Stomach smooth muscle (tissue), 2 donors: ENCODE data around the gene DDC.

Experiments
- H3K27ac ChIP-seq: one replicate; pipeline ENCODE4 v1.7.0; 2013; ENCODE audit warnings: mild to moderate bottlenecking, low read length, inconsistent platforms
- H3K27me3 ChIP-seq, 2 donors: one replicate each; pipeline ENCODE4 v1.7.0; 2013; ENCODE audit warnings: low read length in 2 of 2; ENCODE audit not compliant: insufficient read depth in 2 of 2, control insufficient read depth in 1 of 2
- H3K36me3 ChIP-seq, 2 donors: one replicate each; pipeline ENCODE4 v1.7.0; 2013; ENCODE audit warnings: low read length in 2 of 2; ENCODE audit not compliant: control insufficient read depth in 2 of 2, insufficient read depth in 2 of 2
- H3K4me1 ChIP-seq: one replicate; pipeline ENCODE4 v1.7.0; 2013; ENCODE audit warnings: low read length; ENCODE audit not compliant: control insufficient read depth, insufficient read depth
- H3K4me3 ChIP-seq, 2 donors: one replicate each; pipeline ENCODE4 v1.7.0; 2013; ENCODE audit warnings: low read length in 2 of 2
- H3K9ac ChIP-seq, 2 donors: one replicate each; pipeline ENCODE4 v1.7.0; 2013; ENCODE audit warnings: low read length in 2 of 2, mild to moderate bottlenecking in 1 of 2
- H3K9me3 ChIP-seq, 2 donors: one replicate each; pipeline ENCODE4 v1.7.0; 2013; ENCODE audit warnings: low read length in 2 of 2; ENCODE audit not compliant: control insufficient read depth in 2 of 2
- donor health status: healthy.
- donor health status: Pancreatic carcinoma.

Gene DDC

DNA sequence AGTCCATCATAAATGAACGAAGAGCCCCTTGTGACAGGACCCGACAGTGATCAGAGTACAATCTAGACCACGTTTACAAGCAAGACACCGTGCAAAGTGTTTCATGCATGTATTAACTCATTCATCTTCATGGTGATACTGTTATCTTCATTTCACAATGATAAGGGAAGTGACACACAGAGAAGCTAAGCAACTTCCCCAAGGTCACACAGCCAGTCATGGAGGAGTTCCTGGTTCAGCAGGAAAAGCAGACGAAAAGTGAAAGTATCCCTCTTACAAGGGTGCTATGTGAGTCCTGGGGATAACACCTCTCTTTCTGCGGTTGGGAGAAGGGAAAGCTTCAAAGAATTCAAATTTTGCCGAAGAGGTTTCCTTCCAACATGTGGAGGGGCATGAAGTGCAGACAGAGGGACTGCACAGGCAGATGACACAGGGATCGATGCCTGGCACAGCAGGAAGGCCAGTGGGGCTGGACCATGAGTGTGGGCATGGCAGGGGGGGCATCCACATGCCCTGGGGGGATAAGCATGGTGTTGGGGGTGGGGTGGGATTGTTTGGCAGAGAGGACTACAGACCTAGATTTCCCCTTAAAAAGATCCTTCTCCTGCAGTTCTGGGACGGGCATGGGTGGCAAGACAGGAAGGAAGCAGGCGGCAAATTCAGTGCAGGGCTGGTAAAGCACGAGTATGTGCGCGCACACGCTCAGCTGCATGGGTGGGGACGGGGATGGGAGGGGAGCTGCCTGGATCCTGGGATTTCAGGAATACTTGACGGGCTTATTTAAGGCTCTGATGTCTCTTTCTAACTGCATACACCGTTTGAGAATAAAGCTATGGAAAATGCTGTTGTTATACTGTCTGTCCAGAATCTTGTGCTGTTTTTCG lies 33.5 kb upstream of the DDC start:
- no peaks in the 10 kb centered on the region for H3K9me3 ChIP-seq
- peaks cover 21 to 27% of the 10 kb centered on the region in 2 donors for H3K36me3 ChIP-seq
- H3K4me3 ChIP-seq, result no peak overlapping the region
- H3K27me3 ChIP-seq, result no peaks in the 10 kb centered on the region
- no peak overlapping the region for H3K27ac ChIP-seq
- no peak overlapping the region for H3K9ac ChIP-seq
- H3K4me1 ChIP-seq, result peaks cover 2% of the 10 kb centered on the region

DNA sequence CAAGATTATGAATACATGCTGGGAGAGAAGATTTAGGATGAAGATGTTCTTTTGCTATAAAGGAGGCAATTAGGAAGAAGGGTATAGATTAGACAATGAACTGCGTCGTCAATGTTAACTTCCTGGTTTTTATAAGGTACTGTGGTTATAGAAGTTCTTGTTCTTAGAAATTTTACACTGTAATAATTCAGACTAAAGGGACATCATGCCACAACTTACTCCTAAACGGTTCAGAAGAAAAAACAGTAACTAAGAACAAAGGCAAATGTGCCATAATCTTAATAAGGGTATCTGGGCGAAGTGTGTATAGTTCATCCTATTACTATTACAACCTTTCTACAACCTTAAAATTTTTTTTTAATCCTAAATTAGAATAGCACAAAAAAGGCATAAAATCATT lies 31.3 kb upstream of the DDC start:
- peaks cover 31% of the 10 kb centered on the region in 2 donors for H3K36me3 ChIP-seq
- H3K9me3 ChIP-seq, result no peaks in the 10 kb centered on the region
- H3K9ac ChIP-seq, result no peak overlapping the region
- peaks cover 2% of the 10 kb centered on the region for H3K4me1 ChIP-seq
- no peaks in the 10 kb centered on the region for H3K27me3 ChIP-seq
- H3K27ac ChIP-seq, result no peak overlapping the region
- H3K4me3 ChIP-seq, result no peak overlapping the region

- no peaks in the 10 kb centered on the region for H3K27me3 ChIP-seq
- peaks cover under 1% of the 10 kb centered on the region for H3K4me1 ChIP-seq
- no peak overlapping the region for H3K9ac ChIP-seq
- peaks cover 27% of the 10 kb centered on the region in 2 donors for H3K36me3 ChIP-seq
- no peak overlapping the region for H3K27ac ChIP-seq
- H3K4me3 ChIP-seq, result no peak overlapping the region
- H3K9me3 ChIP-seq, result no peaks in the 10 kb centered on the region
Observed at GRCh38 chr7:50595491-50596102, 30.4 kb upstream of the DDC start.

GRCh38 chr7:50594734-50595485 lies 29.7 kb upstream of the DDC start:
- Histone ChIP-seq H3K27ac (no peak overlapping the region), H3K9me3 (no peaks in the 10 kb centered on the region), H3K9ac (no peak overlapping the region), H3K4me1 (no peaks in the 10 kb centered on the region), H3K27me3 (no peaks in the 10 kb centered on the region), H3K36me3 (peaks cover 27% of the 10 kb centered on the region in 2 donors), H3K4me3 (no peak overlapping the region)

DNA sequence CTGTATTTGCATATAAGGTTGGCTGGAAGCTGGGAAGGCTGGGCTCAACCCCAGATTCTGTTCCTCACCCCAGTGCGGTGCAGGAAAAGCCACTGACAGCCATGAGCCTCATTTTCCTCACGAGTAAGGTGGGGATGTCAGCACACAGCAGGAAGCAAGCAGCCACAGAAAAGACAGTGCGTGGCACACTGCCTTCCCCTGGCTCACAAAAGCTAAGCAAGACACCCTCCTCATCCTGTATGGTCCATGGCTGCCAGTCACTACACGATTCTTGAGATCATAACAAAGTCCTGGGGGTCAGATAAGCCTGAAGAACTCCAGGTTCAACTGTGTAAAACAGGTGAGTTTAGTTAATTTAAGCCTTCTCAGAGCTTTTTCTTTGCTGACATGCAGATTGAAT lies 28.9 kb upstream of the DDC start:
- Histone ChIP-seq H3K36me3 (peaks cover 25% of the 10 kb centered on the region in 2 donors), H3K27ac (no peak overlapping the region), H3K4me1 (no peaks in the 10 kb centered on the region), H3K4me3 (no peak overlapping the region), H3K9me3 (no peaks in the 10 kb centered on the region), H3K9ac (no peak overlapping the region), H3K27me3 (no peaks in the 10 kb centered on the region)

- H3K36me3 ChIP-seq, result peaks cover 18 to 22% of the 10 kb centered on the region in 2 donors
- H3K27me3 ChIP-seq, result no peaks in the 10 kb centered on the region
- H3K27ac ChIP-seq, result no peak overlapping the region
Observed at GRCh38 chr7:50592940-50593339, 27.7 kb upstream of the DDC start.

DNA sequence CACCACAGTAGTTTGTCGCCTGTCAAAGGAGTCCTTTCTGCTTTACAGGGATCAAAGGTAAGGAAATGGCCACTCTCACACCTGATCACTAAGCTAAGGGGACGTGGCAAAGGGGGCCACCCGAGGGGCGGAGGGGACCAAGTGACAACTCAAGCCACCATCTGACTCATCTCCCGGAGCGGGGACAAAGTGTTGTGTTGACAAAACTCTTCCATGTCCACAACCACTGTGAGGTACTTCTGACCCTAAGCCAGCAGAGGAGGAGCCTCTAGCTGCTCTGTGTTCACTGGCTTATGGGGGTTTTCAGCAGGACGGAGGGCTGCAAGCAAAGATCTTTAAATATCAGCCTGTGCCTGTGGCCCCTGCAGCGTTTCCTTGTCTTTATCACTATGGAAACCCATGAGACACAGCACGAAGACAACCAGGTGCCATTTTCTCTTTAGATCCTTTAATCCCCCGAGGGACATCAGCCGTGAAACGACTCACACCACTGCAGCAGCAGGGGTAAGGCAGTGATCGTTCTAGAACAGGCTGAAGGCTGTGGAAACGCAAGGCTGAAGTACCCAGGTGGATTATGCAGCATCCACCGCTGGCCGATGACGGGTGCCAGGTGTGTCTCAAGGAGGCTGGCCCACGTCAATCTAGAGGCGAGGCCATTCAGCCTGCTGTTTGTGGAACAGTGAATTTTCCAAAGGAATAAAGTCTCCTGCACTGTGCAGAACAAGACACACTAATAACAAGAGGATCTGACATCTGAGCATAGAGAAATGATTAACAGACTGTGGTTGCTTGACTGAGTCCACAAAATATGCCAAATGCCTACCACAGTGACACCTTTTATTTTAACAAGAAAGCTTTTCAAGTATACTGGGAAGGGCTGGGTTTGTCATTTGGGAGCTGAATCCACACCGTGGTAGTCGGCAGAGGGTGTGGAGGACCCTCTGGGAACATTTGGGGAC lies 26.6 kb upstream of the DDC start:
- no peaks in the 10 kb centered on the region for H3K27me3 ChIP-seq
- no peaks in the 10 kb centered on the region for H3K9me3 ChIP-seq
- no peaks in the 10 kb centered on the region for H3K4me1 ChIP-seq
- H3K9ac ChIP-seq, result no peak overlapping the region
- no peak overlapping the region for H3K4me3 ChIP-seq
- no peak overlapping the region for H3K27ac ChIP-seq
- peaks cover 15 to 22% of the 10 kb centered on the region in 2 donors for H3K36me3 ChIP-seq

More at GRCh38 chr7:50592940-50593339, 27.7 kb upstream of the DDC start:
- no peak overlapping the region for H3K9ac ChIP-seq
- H3K4me1 ChIP-seq, result no peaks in the 10 kb centered on the region
- H3K9me3 ChIP-seq, result no peaks in the 10 kb centered on the region
- H3K4me3 ChIP-seq, result no peak overlapping the region

GRCh38 chr7:50591098-50591479 lies 25.9 kb upstream of the DDC start:
- no peak overlapping the region for H3K9ac ChIP-seq
- H3K27me3 ChIP-seq, result no peaks in the 10 kb centered on the region
- H3K4me1 ChIP-seq, result no peaks in the 10 kb centered on the region
- H3K27ac ChIP-seq, result no peak overlapping the region
- no peaks in the 10 kb centered on the region for H3K9me3 ChIP-seq
- no peak overlapping the region for H3K4me3 ChIP-seq
- H3K36me3 ChIP-seq, result peaks cover 15 to 22% of the 10 kb centered on the region in 2 donors

DNA sequence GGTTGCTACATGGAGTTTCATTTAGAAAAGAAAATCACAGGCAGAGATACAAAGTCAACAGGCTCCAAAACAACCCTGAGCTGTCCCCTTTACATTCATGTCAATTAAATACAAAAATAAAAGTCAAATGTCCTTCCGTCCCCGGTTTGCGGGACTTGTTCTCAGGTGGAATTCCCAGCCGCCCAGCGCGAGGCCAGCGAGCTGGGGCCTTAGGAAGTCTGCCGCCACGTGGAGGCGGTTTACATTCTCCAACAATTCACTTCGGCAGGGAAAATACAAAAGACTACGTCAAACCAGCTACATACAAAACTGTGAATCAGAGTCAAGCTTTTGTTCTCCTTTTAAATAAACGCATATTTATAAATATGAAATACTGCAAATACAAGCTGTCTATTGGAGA lies 25.3 kb upstream of the DDC start:
- Histone ChIP-seq H3K36me3 (peaks cover 15 to 22% of the 10 kb centered on the region in 2 donors), H3K4me3 (no peak overlapping the region), H3K9ac (no peak overlapping the region)

GRCh38 chr7:50589364-50589763 lies 24.2 kb upstream of the DDC start:
- Histone ChIP-seq H3K4me1 (no peaks in the 10 kb centered on the region), H3K36me3 (peaks cover 15 to 20% of the 10 kb centered on the region in 2 donors), H3K27ac (no peak overlapping the region)

More for the DNA sequence above, 25.3 kb upstream of the DDC start:
- Histone ChIP-seq H3K4me1 (no peaks in the 10 kb centered on the region), H3K9me3 (no peaks in the 10 kb centered on the region), H3K27ac (no peak overlapping the region), H3K27me3 (no peaks in the 10 kb centered on the region)

More at GRCh38 chr7:50589364-50589763, 24.2 kb upstream of the DDC start:
- Histone ChIP-seq H3K27me3 (no peaks in the 10 kb centered on the region), H3K9ac (no peak overlapping the region), H3K4me3 (no peak overlapping the region), H3K9me3 (no peaks in the 10 kb centered on the region)
